K562 (cell line): ENCODE data around the gene TBC1D10A. TPM values are rescaled to one million over a fixed set of nuclear protein-coding genes. Genes with fewer than 3 reads are reported as not detected.

Source experiments
- BCOR ChIP-seq: fragments of 450-650 bp; IDR thresholded peaks from 2 replicates; pipeline ENCODE4 v1.6.1; 2016
- E2F6 ChIP-seq, 2 experiments: IDR thresholded peaks; 2 replicates each; pipeline ENCODE4 v1.6.1; 2011; ENCODE audit warnings: borderline replicate concordance in 1 of 2, control low read depth in 1 of 2, low read depth in 1 of 2, low read length in 1 of 2, mild to moderate bottlenecking in 1 of 2, mixed read lengths in 1 of 2, moderate library complexity in 1 of 2; ENCODE audit not compliant: insufficient read depth in 1 of 2, insufficient read length in 1 of 2, poor library complexity in 1 of 2, severe bottlenecking in 1 of 2; ENCODE audit errors: extremely low read depth in 1 of 2
- GTF2A2 ChIP-seq: IDR thresholded peaks from 2 replicates; pipeline ENCODE4 v1.6.1; 2016; ENCODE audit warnings: mild to moderate bottlenecking, missing genetic modification characterization, missing compliant biosample characterization
- NR4A1 ChIP-seq, 2 experiments: fragments of 250-450 bp in 1 of 2; fragments of 450-650 bp in 1 of 2; sonication (Bioruptor Pico) in 1 of 2; IDR thresholded peaks; 2 replicates each; pipeline versions ENCODE4 v1.4.0 to v1.6.1; 2016 to 2020; ENCODE audit warnings: mild to moderate bottlenecking in 2 of 2, missing compliant biosample characterization in 1 of 2, missing genetic modification characterization in 1 of 2, moderate library complexity in 1 of 2
- PYGO2 ChIP-seq: fragments of 450-650 bp; IDR thresholded peaks from 2 replicates; pipeline ENCODE4 v1.6.1; 2016; ENCODE audit warnings: mild to moderate bottlenecking, missing genetic modification characterization, moderate library complexity, missing compliant biosample characterization
- polyA plus RNA-seq, 8 experiments: library from polyadenylated mRNA; depleted of rRNA in 4 of 8; stranded (reverse) in 5 of 8; unstranded in 3 of 8; fragments of >200 nt; fragmentation: Nextera tagmentation in 2 of 8; fragmentation: Illumina TruSeq in 1 of 8; extraction: Ambion mirVana in 2 of 8; extraction: Trizol in 1 of 8; gene quantifications; 2 replicates each; pipeline versions ENCODE4 v1.2.1 to v1.2.3, GENCODE V29; 2011 to 2014; ENCODE audit warnings: inconsistent platforms in 1 of 8, missing spikeins in 1 of 8
- total RNA-seq, 7 experiments: library from RNA; depleted of rRNA in 6 of 7; stranded (reverse); fragments of >200 nt in 6 of 7; fragmentation: Illumina TruSeq in 2 of 7; extraction: Trizol in 2 of 7; gene quantifications; 2 replicates each; pipeline versions ENCODE4 v1.2.1 to v1.2.3, GENCODE V29; 2011 to 2021; ENCODE audit warnings: low replicate concordance in 1 of 7
- TF ChIP-seq, protein P1 (sequence below): fragments of 450-650 bp; IDR thresholded peaks from 2 replicates; pipeline ENCODE4 v1.6.1; 2016; ENCODE audit warnings: mild to moderate bottlenecking, moderate library complexity

The TBC1D10A gene
- total and polyA plus RNA-seq, 9 of the 15 experiments (the other 6 are each of a cell fraction or from before 2014, with no cell fraction given), result 0.13 to 10.4 (median 4.6) TPM

DNA sequence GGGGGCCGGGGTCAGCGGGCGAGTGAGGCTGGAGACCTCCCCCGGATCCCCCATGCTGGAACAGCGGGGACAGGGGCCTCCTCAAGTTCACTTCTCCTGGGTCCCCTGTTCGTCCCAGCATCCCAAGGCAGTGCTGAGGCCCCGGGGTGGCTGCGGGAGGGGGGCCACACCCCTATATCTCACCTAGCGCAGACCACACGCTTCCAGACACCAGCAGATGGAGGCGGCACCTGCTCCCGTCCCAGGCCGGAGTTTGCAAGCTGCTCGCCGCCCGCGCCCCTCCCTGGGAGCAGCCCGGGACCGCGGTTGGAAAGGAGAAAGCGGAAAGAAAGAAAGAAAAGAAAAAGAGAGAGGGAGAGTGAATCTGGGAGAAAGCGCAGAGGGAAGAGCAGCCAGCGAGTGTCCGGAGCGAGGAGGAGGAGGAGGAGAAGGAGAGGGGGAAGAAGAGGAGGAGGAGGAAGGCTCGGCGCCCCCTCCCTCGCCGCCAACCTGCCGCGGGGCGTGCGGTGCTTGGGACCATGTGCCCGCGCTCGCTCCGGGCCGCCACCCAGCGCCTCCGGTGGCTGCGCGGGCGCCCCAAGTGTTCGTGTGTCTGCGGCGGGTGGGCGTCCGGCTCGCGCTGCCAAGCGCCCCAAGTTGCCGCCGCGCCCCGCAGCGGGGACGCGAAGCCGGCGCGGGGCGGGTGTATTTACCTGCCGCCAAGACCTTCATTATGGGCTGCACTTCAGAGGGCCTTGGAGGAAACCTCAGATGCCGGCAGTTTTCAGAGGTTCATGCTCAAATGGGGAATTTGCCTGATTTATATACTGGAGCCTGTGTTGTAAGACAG lies 80.5 kb downstream of the TBC1D10A start, which contains the start of gene LIF (continued):
- TF ChIP-seq, protein P1, sequence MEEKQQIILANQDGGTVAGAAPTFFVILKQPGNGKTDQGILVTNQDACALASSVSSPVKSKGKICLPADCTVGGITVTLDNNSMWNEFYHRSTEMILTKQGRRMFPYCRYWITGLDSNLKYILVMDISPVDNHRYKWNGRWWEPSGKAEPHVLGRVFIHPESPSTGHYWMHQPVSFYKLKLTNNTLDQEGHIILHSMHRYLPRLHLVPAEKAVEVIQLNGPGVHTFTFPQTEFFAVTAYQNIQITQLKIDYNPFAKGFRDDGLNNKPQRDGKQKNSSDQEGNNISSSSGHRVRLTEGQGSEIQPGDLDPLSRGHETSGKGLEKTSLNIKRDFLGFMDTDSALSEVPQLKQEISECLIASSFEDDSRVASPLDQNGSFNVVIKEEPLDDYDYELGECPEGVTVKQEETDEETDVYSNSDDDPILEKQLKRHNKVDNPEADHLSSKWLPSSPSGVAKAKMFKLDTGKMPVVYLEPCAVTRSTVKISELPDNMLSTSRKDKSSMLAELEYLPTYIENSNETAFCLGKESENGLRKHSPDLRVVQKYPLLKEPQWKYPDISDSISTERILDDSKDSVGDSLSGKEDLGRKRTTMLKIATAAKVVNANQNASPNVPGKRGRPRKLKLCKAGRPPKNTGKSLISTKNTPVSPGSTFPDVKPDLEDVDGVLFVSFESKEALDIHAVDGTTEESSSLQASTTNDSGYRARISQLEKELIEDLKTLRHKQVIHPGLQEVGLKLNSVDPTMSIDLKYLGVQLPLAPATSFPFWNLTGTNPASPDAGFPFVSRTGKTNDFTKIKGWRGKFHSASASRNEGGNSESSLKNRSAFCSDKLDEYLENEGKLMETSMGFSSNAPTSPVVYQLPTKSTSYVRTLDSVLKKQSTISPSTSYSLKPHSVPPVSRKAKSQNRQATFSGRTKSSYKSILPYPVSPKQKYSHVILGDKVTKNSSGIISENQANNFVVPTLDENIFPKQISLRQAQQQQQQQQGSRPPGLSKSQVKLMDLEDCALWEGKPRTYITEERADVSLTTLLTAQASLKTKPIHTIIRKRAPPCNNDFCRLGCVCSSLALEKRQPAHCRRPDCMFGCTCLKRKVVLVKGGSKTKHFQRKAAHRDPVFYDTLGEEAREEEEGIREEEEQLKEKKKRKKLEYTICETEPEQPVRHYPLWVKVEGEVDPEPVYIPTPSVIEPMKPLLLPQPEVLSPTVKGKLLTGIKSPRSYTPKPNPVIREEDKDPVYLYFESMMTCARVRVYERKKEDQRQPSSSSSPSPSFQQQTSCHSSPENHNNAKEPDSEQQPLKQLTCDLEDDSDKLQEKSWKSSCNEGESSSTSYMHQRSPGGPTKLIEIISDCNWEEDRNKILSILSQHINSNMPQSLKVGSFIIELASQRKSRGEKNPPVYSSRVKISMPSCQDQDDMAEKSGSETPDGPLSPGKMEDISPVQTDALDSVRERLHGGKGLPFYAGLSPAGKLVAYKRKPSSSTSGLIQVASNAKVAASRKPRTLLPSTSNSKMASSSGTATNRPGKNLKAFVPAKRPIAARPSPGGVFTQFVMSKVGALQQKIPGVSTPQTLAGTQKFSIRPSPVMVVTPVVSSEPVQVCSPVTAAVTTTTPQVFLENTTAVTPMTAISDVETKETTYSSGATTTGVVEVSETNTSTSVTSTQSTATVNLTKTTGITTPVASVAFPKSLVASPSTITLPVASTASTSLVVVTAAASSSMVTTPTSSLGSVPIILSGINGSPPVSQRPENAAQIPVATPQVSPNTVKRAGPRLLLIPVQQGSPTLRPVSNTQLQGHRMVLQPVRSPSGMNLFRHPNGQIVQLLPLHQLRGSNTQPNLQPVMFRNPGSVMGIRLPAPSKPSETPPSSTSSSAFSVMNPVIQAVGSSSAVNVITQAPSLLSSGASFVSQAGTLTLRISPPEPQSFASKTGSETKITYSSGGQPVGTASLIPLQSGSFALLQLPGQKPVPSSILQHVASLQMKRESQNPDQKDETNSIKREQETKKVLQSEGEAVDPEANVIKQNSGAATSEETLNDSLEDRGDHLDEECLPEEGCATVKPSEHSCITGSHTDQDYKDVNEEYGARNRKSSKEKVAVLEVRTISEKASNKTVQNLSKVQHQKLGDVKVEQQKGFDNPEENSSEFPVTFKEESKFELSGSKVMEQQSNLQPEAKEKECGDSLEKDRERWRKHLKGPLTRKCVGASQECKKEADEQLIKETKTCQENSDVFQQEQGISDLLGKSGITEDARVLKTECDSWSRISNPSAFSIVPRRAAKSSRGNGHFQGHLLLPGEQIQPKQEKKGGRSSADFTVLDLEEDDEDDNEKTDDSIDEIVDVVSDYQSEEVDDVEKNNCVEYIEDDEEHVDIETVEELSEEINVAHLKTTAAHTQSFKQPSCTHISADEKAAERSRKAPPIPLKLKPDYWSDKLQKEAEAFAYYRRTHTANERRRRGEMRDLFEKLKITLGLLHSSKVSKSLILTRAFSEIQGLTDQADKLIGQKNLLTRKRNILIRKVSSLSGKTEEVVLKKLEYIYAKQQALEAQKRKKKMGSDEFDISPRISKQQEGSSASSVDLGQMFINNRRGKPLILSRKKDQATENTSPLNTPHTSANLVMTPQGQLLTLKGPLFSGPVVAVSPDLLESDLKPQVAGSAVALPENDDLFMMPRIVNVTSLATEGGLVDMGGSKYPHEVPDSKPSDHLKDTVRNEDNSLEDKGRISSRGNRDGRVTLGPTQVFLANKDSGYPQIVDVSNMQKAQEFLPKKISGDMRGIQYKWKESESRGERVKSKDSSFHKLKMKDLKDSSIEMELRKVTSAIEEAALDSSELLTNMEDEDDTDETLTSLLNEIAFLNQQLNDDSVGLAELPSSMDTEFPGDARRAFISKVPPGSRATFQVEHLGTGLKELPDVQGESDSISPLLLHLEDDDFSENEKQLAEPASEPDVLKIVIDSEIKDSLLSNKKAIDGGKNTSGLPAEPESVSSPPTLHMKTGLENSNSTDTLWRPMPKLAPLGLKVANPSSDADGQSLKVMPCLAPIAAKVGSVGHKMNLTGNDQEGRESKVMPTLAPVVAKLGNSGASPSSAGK, result peak; percentile 50
- TF ChIP-seq GTF2A2 (no peak), E2F6 (IDR thresholded peaks at IDR 0.05; ENCODE audit: borderline replicate concordance in 1 of 2, extremely low read depth in 1 of 2, insufficient read depth in 1 of 2, insufficient read length in 1 of 2, low read depth in 1 of 2, low read length in 1 of 2, poor library complexity in 1 of 2, severe bottlenecking in 1 of 2) (peak; percentile 42 to 90), PYGO2 (tag) (no peak), NR4A1 (CRISPR knock-in tag; IDR thresholded peaks at IDR 0.05) (no peak), NR4A1 (tag; IDR thresholded peaks at IDR 0.05) (no peak), BCOR (peak; percentile 29; the same call in 1 of the 2 replicates)
